IMR-90 (cell line): ENCODE data around the gene PPP5C.

ENCODE experiments used
- MAFK ChIP-seq: IDR thresholded peaks from 2 replicates; pipeline ENCODE4 v1.6.1; 2012; ENCODE audit warnings: low read depth, low read length, improper control_type of control experiment
- MXI1 ChIP-seq: IDR thresholded peaks from 2 replicates; pipeline ENCODE4 v1.6.1; 2012; ENCODE audit warnings: low read depth, mild to moderate bottlenecking, low read length, moderate library complexity, borderline replicate concordance
- NFE2L2 ChIP-seq: fragments of 150-350 bp; IDR thresholded peaks from 2 replicates; pipeline ENCODE4 v1.6.1; 2016; ENCODE audit warnings: low read depth, mild to moderate bottlenecking, low read length
- TF ChIP-seq, protein P1 (sequence below): conservative IDR thresholded peaks from 2 replicates; pipeline ENCODE4 v1.5.1; 2012; ENCODE audit warnings: mild to moderate bottlenecking, low read depth, low read length, improper control_type of control experiment

DNA sequence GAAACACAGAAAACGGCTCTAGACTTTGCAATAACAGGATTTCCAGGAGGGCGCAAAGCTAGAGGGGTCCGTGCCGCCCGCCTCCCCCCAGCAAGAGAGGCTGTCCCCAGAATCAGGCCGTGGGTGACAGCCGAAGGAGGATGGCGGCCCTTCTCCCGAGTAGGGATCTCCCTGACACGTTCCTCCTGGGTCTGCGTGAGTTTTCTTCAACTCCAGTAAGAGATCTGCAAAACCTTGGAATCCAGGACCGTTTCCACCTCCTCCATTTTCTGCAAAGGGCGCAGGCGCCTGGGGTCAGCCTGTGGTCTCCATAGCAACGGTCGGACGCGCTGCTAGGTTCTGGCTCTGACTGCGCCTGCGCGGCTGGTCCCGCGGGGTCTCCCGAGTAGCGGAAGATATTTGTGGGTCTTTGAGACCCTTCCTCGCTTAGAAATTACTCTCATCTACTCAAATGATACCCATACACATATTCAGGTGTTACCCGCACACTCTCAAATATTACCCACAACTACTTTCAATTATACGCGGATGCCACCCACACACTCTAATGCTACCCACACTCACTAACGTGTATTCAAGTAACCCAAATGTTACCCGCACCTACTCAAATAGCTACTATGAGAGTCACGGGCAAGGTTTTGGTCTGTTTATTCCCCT is 79.7 kb downstream of the PPP5C start:
- no peak for TF ChIP-seq MXI1
- TF ChIP-seq, protein P1, sequence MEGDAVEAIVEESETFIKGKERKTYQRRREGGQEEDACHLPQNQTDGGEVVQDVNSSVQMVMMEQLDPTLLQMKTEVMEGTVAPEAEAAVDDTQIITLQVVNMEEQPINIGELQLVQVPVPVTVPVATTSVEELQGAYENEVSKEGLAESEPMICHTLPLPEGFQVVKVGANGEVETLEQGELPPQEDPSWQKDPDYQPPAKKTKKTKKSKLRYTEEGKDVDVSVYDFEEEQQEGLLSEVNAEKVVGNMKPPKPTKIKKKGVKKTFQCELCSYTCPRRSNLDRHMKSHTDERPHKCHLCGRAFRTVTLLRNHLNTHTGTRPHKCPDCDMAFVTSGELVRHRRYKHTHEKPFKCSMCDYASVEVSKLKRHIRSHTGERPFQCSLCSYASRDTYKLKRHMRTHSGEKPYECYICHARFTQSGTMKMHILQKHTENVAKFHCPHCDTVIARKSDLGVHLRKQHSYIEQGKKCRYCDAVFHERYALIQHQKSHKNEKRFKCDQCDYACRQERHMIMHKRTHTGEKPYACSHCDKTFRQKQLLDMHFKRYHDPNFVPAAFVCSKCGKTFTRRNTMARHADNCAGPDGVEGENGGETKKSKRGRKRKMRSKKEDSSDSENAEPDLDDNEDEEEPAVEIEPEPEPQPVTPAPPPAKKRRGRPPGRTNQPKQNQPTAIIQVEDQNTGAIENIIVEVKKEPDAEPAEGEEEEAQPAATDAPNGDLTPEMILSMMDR = no peak
- no peak for TF ChIP-seq MAFK
- TF ChIP-seq NFE2L2 = no peak
